HG03432 (cell line): ENCODE measurements around the gene IGF1R.

Experiments used
- ATAC-seq: cut with Tn5 transposase; IDR thresholded peaks from one replicate; pipeline ENCODE4 v1.9.1; 2021; ENCODE audit warnings: mild to moderate bottlenecking, moderate library complexity; ENCODE audit not compliant: unreplicated experiment

Gene IGF1R

DNA sequence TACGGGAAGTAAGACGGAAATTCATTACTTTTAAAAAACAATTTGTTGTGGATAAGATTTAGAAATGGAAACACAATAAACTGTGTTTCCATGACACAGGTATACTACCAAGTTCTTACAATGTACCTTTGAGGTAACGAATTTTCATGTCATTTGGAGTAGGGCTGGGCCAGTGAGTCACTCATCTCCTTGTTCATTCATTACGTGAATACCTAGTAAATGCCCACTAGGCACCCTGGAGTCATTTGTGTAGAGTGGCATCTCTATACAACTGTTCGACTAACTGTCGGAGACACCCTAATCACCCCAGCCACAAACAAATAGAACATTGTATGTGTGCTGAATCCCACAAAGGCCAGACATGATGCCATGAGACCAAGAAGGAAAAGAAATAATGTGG lies 94.8 kb downstream of the IGF1R start:
- ATAC-seq = no peak

DNA sequence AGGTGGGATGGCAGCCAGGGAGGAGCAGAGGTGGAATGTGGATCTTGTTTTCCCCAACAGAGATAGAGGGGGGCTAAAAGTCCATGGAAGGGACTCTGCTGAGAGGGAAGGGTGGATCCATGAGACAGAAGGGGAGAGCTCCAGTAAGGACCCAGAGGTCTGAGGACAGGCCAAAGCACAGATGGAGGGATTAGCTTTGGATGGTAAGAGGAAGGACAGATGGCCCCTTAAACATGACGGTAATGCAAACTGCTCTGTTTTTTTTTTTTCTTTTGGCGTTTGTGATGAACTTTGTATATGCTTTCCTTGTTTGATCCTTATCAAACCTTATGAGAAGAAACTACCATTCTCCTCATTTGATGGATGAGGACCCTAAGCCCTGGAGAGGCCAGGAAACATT lies 96.2 kb downstream of the IGF1R start:
- no peak for ATAC-seq

DNA sequence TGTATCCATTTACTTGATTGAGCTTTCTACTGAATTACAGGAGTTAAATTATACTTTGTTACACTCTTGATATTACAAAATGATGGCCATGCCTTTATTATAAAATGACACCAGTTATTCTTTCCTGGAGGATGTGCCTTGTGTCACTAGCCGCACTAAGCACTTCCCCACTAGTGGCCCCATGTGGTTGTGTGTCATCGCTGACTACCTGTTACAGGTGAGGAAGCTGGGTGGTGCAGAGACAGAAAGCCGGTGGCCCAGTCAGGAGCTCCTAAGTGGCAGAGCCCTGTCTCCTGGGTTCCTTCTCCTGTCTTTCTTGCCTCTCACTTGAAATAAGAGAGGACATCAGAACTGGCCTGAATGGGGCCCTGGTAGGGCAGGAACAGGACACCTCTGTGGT lies 96.8 kb downstream of the IGF1R start:
- no peak for ATAC-seq

DNA sequence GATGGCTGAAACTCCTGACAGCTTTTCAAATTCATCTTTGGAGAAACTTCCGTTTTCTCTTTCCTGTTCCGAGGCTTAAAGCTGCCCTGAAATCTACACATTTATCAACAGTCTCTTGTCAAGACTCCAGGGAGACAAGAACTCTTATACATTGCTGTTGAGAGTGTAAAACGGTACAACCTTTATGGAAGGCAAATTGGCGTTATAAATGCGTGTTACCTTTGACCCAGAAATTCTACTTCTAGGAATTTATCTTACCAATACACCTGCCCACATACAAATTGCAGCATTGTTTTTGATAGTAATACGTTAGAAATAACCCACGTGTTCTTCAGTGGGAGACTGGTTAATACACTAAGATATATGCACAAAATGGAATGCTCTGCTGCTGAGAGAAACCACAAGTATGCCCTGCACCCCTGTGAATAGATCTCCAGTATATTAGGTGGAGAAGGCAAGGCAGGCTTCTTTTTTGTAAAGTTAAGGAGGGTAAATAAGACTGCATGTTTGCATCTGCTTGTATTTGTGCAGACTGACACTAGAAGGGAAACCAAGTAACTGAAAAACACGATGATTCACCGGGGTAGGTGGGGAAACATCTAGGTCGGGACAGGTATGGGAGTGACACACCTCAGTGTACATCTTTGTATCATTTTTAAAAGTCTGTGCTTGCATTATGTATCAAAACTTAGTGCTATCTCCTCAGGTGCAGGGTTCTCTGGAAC lies 97.5 kb downstream of the IGF1R start:
- no peak for ATAC-seq

DNA sequence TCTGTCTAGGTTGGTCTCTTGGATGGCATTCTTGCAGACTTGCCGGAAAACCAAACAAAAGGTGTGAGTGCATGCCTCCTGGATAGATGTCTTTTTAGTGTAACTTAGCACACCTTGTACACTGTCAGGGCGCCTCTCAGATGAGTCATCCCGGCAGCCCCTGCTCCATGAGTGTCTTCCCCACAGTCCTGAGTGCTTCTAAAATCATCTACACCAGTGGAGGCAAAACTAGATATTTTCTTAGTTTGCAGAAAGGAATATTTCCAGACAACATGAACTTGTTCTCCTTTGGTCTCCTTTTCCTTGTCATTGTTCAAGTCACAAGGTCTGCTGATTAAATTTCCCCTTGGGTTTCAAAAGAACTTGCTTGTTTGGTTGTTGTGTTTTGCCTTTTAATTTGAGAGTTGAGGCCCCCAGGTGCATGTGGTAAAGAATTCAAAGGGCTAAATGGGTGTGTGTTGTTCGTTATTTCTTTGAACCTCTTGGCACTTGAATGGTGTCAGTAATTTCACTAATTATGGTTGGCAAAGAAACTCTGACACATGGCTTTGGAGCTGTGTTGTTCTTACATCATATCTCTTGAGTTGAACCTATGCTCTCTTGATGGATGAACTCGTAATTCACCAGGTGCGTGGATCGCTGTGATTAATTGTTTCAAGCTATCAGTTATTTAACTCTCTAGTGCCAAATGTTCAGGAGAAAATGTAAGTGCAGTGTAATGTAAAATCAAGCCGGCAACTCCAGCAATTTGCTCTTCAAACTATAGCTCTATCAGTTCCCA lies 98.2 kb downstream of the IGF1R start:
- no peak for ATAC-seq

GRCh38 chr15:98751767-98752166 lies 103.4 kb downstream of the IGF1R start:
- ATAC-seq = no peak

GRCh38 chr15:98753726-98754656 lies 105.7 kb downstream of the IGF1R start:
- ATAC-seq = no peak

GRCh38 chr15:98754657-98755022 lies 106.3 kb downstream of the IGF1R start:
- ATAC-seq = no peak

DNA sequence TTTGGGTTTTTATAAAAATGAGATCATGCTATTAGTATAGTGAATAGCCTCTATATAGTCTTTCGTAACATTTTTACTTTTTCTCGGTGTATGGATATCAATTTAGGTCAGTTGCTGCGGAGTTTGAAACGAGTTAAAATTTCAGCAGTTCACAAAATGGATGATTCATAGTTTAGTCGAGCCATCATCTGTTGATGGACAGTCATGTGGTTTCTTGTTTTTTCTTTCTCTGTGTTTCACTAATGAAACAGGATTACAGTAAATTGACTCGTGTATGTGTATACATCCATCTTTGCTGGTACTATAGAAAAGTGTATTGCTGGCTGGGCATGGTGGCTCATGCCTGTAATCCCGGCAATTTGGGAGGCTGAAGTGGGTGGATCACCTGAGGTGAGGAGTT lies 106.8 kb downstream of the IGF1R start:
- no peak for ATAC-seq

DNA sequence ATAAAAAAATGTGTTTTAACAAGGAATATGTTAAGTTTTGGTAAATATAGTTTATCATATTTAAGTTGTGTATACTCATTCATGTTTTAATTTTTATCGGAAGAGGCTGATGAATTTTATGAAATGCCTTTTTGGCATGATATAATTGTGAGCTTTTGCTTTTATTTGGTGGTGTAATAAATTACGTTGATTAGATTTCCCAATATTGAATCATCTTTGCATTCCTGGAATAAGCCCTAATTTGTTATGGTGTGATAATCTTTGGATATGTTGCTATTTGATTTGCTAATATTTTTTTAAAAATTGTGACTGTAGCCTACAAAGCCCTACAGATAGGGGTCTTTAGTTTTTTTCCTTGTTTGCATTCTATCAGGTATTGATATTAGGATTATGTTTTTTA lies 107.4 kb downstream of the IGF1R start:
- ATAC-seq = no peak

DNA sequence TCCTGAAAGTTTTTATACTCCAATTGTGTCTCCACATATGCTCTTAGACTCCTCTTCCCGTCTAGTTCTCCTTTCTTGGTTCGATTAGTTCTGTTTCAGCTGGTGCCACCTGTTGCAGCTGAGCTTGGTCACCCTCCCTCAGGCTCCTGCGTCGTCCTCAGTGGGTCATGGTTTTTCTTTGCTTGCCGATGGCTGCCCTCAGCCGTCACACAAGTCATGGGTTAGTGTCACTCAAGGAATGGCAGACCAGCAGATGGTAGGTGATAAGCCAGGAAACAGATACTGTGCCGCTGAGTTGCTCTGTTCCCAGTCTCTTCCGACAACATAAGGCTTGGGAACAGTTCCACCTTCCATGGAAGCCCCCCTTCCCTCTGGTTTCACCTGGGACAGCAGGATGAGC lies 109.9 kb downstream of the IGF1R start:
- no peak for ATAC-seq

GRCh38 chr15:98759277-98759676 lies 110.9 kb downstream of the IGF1R start:
- no peak for ATAC-seq

DNA sequence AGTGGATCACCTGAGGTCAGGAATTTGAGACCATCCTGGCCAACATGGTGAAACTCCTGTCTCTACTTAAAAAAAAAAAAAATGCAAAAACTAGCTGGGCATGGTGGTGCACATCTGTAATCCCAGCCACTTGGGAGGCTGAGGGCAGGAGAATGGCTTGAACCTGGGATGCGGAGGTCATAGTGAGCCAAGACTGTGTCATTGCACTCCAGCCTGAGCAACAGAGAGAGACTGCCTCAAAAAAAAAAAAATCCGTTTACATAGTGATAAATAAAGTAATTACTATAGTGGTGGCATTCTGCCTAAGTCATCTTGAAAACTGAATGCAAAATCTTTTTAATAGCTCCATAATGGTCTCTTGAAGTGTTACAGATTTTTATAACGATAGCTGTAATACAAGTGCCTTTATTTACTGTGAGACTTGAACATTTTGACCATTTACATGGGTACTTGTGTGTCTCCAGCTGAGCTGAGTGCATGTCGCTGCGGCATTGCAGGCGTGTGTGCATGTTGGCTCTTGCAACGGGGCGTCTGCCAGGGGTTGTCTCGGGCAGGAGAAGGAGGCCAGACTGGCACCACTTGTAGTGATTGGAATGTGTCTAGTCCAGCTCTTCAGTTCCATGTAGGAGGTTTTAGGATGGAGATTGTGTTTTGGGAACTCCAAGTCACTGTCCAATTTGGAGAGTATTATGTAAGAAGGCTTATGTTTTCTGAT lies 111.9 kb downstream of the IGF1R start:
- ATAC-seq = no peak

GRCh38 chr15:98760975-98761374 lies 112.6 kb downstream of the IGF1R start:
- ATAC-seq = no peak

GRCh38 chr15:98763179-98763578 lies 114.8 kb downstream of the IGF1R start:
- no peak for ATAC-seq

DNA sequence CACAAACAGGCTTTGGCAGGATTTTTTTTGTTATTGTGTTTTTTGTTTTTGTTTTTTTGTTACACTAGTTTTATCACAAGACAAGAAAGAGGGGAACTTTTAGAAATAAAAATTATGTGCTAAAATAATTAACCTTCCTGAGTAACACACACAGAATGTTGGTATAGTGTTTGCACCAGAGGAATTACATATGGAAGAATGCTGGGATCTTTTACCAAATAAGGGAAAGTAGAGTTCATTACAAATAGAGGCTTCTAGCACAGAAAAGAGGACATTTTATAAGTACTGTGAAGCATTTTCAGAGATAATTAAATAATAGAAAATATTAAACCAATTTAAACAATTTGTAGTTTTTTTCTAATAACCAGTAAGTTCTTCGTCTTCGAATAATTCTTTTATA lies 116.0 kb downstream of the IGF1R start:
- no peak for ATAC-seq

GRCh38 chr15:98765610-98766009 lies 117.3 kb downstream of the IGF1R start:
- no peak for ATAC-seq

GRCh38 chr15:98767692-98768091 lies 119.4 kb downstream of the IGF1R start:
- no peak for ATAC-seq

DNA sequence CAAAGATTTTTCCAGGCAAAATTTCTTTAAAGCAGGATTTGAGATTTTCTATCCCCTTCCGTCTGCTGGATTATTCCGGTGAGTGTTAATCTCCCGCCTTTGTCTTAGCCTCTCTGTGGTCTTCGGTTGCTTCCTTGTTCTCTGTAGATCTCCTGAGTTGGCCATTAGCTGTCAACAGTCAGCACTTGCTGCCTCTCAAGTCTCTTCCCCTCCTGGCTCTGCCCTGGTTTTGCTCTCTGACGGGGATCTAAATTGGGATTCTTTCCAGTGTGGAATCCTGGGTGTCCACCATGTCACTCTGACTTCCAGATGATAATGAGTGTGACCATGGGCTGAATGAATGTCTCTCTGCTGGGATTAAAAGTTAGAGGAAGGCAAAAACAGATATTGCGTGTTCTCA lies 121.5 kb downstream of the IGF1R start:
- ATAC-seq = no peak

GRCh38 chr15:98770984-98771383 lies 122.6 kb downstream of the IGF1R start:
- ATAC-seq = no peak

- ATAC-seq = no peak
These were observed 123.2 kb downstream of the IGF1R start for GRCh38 chr15:98771541-98771940.
